Left renal cortex interstitium (tissue), 4 donors: ENCODE results near the gene KLHL40. TPM values are rescaled to one million over a fixed set of nuclear protein-coding genes. Genes with fewer than 3 reads are reported as not detected.
"Not testable (repeated sequence)": the region's sequence is repeated elsewhere in the genome, so short reads cannot be mapped to it uniquely, and the experiment has no call there.

Experiments
- DNase-seq, 4 donors: peaks; one replicate each; pipeline ENCODE4 v3.0.0-alpha.2; 2013; ENCODE audit warnings: low read depth in 4 of 4, low spot score in 2 of 4, missing footprints in 1 of 4
- polyA plus RNA-seq, 4 donors: library from polyadenylated mRNA; unstranded; fragments of 120-200 nt; gene quantifications; one replicate each; pipeline ENCODE4 v1.2.1, GENCODE V29; 2013; ENCODE audit not compliant: insufficient read length in 4 of 4

Gene KLHL40
- polyA plus RNA-seq, 4 donors: not detected

GRCh38 chr3:42714171-42714852 is 29.0 kb downstream of the KLHL40 start:
- DNase-seq: no peak

GRCh38 chr3:42717306-42717705 is 32.0 kb downstream of the KLHL40 start:
- DNase-seq: no peak

- no peak for DNase-seq
These were observed 33.0 kb downstream of the KLHL40 start for GRCh38 chr3:42718338-42718737.

- no peak for DNase-seq
These were observed 33.7 kb downstream of the KLHL40 start for GRCh38 chr3:42719002-42719401.

GRCh38 chr3:42720126-42720525 is 34.8 kb downstream of the KLHL40 start:
- DNase-seq: no peak

GRCh38 chr3:42721690-42722089 is 36.4 kb downstream of the KLHL40 start:
- no peak for DNase-seq

- not testable (repeated sequence) for DNase-seq
These were observed 37.1 kb downstream of the KLHL40 start for GRCh38 chr3:42722442-42722841.

GRCh38 chr3:42723219-42723618 is 37.9 kb downstream of the KLHL40 start:
- no peak for DNase-seq

- no peak for DNase-seq
These were observed 40.1 kb downstream of the KLHL40 start for GRCh38 chr3:42725454-42725853.

GRCh38 chr3:42728056-42728455 is 42.7 kb downstream of the KLHL40 start:
- no peak for DNase-seq

GRCh38 chr3:42728668-42729364 is 43.5 kb downstream of the KLHL40 start:
- DNase-seq: no peak

- DNase-seq: no peak
These were observed 44.2 kb downstream of the KLHL40 start for GRCh38 chr3:42729404-42730145.

- no peak for DNase-seq
These were observed 45.0 kb downstream of the KLHL40 start for GRCh38 chr3:42730294-42730693.

GRCh38 chr3:42730706-42731420 is 45.5 kb downstream of the KLHL40 start:
- no peak for DNase-seq

GRCh38 chr3:42731476-42732195 is 46.3 kb downstream of the KLHL40 start:
- DNase-seq: no peak

- DNase-seq: no peak
These were observed 47.0 kb downstream of the KLHL40 start for GRCh38 chr3:42732196-42732828.

- no peak for DNase-seq
These were observed 47.6 kb downstream of the KLHL40 start for GRCh38 chr3:42732829-42733459.

- DNase-seq: no peak
These were observed 48.3 kb downstream of the KLHL40 start for GRCh38 chr3:42733501-42734262.
